NT2/D1 (cell line): Measurements from ENCODE around the gene CTDP1.

Experiments used
- YY1 ChIP-seq: IDR thresholded peaks from 2 replicates; pipeline ENCODE4 v1.6.1; 2011; ENCODE audit not compliant: insufficient read length, insufficient read depth
- ZNF274 ChIP-seq: IDR thresholded peaks from 2 replicates; pipeline ENCODE4 v1.6.1; 2011; ENCODE audit warnings: mild to moderate bottlenecking, low read depth, low read length

GRCh38 chr18:79707239-79707638 lies 27.6 kb downstream of the CTDP1 start:
- TF ChIP-seq ZNF274, result no peak
- TF ChIP-seq YY1, result no peak
